H1 (cell line): ENCODE measurements around the gene SMIM28. TPM values are rescaled to one million over a fixed set of nuclear protein-coding genes. Genes with fewer than 3 reads are reported as not detected.

ENCODE experiments used
- CTCF ChIA-PET: fragments of 300-600 bp; sonication (Branson Sonifier 250); formaldehyde crosslinking; loops from one replicate; lab custom pipeline; 2021; ENCODE audit not compliant: partially characterized antibody; lab: Charles Lee
- POLR2A ChIA-PET: fragments of 300-600 bp; sonication (Branson Sonifier 250); formaldehyde crosslinking; loops from one replicate; lab custom pipeline; 2021; ENCODE audit warnings: inconsistent platforms; ENCODE audit not compliant: partially characterized antibody; lab: Charles Lee
- DNase-seq, 2 experiments: peaks; one replicate each; pipeline versions ENCODE4 v3.0.0 to v3.0.0-alpha.2; 2010 to 2022; ENCODE audit warnings: low spot score in 2 of 2, low read depth in 1 of 2, mixed read lengths in 1 of 2
- FAIRE-seq: peaks from 2 replicates; lab custom pipeline; 2011; peaks lifted over from hg19 to GRCh38; lab: Jason Lieb, UNC
- H2AFZ ChIP-seq: 2 replicates; pipeline ENCODE4 v1.8.1; 2012; ENCODE audit warnings: low read length, inconsistent platforms
- H2AK5ac ChIP-seq: 2 replicates; pipeline ENCODE4 v1.6.1; 2013; ENCODE audit warnings: low read depth, low read length
- H2BK120ac ChIP-seq: replicated peaks from 2 replicates; pipeline ENCODE3; 2013; ENCODE audit warnings: low read depth, low read length, inconsistent platforms
- H2BK12ac ChIP-seq: 2 replicates; pipeline ENCODE4 v1.6.1; 2013; ENCODE audit warnings: low read depth, low read length
- H2BK15ac ChIP-seq: 2 replicates; pipeline ENCODE4 v1.6.1; 2013; ENCODE audit warnings: low read length
- H2BK20ac ChIP-seq: 2 replicates; pipeline ENCODE4 v1.6.1; 2013; ENCODE audit warnings: low read length
- H2BK5ac ChIP-seq: 2 replicates; pipeline ENCODE4 v1.6.1; 2013; ENCODE audit warnings: low read depth, low read length
- H3K14ac ChIP-seq: 2 replicates; pipeline ENCODE4 v1.6.1; 2013; ENCODE audit warnings: inconsistent platforms; ENCODE audit not compliant: insufficient read length
- H3K18ac ChIP-seq: 2 replicates; pipeline ENCODE4 v1.6.1; 2013; ENCODE audit warnings: low read length; ENCODE audit errors: extremely low read depth
- H3K23ac ChIP-seq: 2 replicates; pipeline ENCODE4 v1.6.1; 2013; ENCODE audit warnings: inconsistent platforms; ENCODE audit not compliant: insufficient read length
- H3K23me2 ChIP-seq: 2 replicates; pipeline ENCODE4 v1.6.1; 2013; ENCODE audit warnings: low read depth, low read length
- H3K27ac ChIP-seq: 2 replicates; pipeline ENCODE4 v1.6.1; 2011; ENCODE audit warnings: low read depth, low read length, inconsistent platforms
- H3K27me3 ChIP-seq, 4 experiments: replicated peaks in 1 of 4; 1 replicate in 1 of 4; 2 replicates in 3 of 4; pipeline versions ENCODE4 v1.6.1 to v1.8.1; 2011 to 2013; ENCODE audit warnings: low read length in 3 of 4, mild to moderate bottlenecking in 3 of 4, inconsistent platforms in 2 of 4, mixed read lengths in 2 of 4, moderate library complexity in 1 of 4; ENCODE audit not compliant: control insufficient read depth in 3 of 4, insufficient read depth in 3 of 4; ENCODE audit errors: extremely low read depth in 1 of 4
- H3K36me3 ChIP-seq, 4 experiments: 2 replicates each; pipeline versions ENCODE4 v1.6.1 to v1.8.1; 2011 to 2013; ENCODE audit warnings: mild to moderate bottlenecking in 4 of 4, low read length in 3 of 4, moderate library complexity in 2 of 4, control low read depth in 1 of 4, inconsistent platforms in 1 of 4; ENCODE audit not compliant: insufficient read depth in 4 of 4, control insufficient read depth in 2 of 4
- H3K4ac ChIP-seq: replicated peaks from 2 replicates; pipeline ENCODE3; 2013; ENCODE audit warnings: low read length, low read depth, mixed read lengths, inconsistent platforms; ENCODE audit not compliant: insufficient read length
- H3K4me1 ChIP-seq, 4 experiments: replicated peaks in 1 of 4; 1 replicate in 1 of 4; 2 replicates in 3 of 4; pipeline versions ENCODE4 v1.6.1 to v1.8.1; 2011 to 2013; ENCODE audit warnings: low read length in 3 of 4, inconsistent platforms in 2 of 4, mixed read lengths in 1 of 4; ENCODE audit not compliant: insufficient read depth in 4 of 4, control insufficient read depth in 3 of 4
- H3K4me2 ChIP-seq, 2 experiments: 2 replicates each; pipeline versions ENCODE4 v1.6.1 to v1.8.1; 2011 to 2013; ENCODE audit warnings: low read depth in 2 of 2, low read length in 2 of 2, control low read depth in 1 of 2, inconsistent platforms in 1 of 2, mild to moderate bottlenecking in 1 of 2; ENCODE audit not compliant: insufficient read depth in 1 of 2
- H3K4me3 ChIP-seq, 4 experiments: fragments of 200-600, 300-600 bp in 1 of 4; sonication (generic), shearing (Covaris generic), sonication (Bioruptor Twin) in 1 of 4; 2 replicates each; pipeline versions ENCODE4 v1.5.1 to v1.8.1; 2011 to 2016; ENCODE audit warnings: low read length in 4 of 4, low read depth in 3 of 4, control low read depth in 2 of 4, inconsistent platforms in 2 of 4, mild to moderate bottlenecking in 2 of 4, mixed read lengths in 1 of 4, moderate library complexity in 1 of 4; ENCODE audit not compliant: insufficient read depth in 2 of 4; ENCODE audit errors: extremely low read depth in 1 of 4
- H3K56ac ChIP-seq: replicated peaks from 2 replicates; pipeline ENCODE3; 2013; ENCODE audit warnings: low read depth, mild to moderate bottlenecking, mixed read lengths, low read length, inconsistent platforms; ENCODE audit not compliant: insufficient read length
- H3K79me1 ChIP-seq: 2 replicates; pipeline ENCODE4 v1.6.1; 2013; ENCODE audit warnings: low read depth, low read length, control low read depth
- H3K79me2 ChIP-seq, 2 experiments: 2 replicates each; pipeline versions ENCODE4 v1.6.1 to v1.8.1; 2012 to 2013; ENCODE audit warnings: low read length in 2 of 2, mild to moderate bottlenecking in 2 of 2, inconsistent platforms in 1 of 2; ENCODE audit not compliant: insufficient read depth in 2 of 2, control insufficient read depth in 1 of 2
- H3K9ac ChIP-seq, 4 experiments: replicated peaks in 1 of 4; 1 replicate in 1 of 4; 2 replicates in 3 of 4; pipeline versions ENCODE4 v1.6.1 to v1.8.1; 2011 to 2013; ENCODE audit warnings: low read depth in 3 of 4, low read length in 3 of 4, control low read depth in 2 of 4, mild to moderate bottlenecking in 2 of 4, moderate library complexity in 2 of 4, inconsistent platforms in 1 of 4; ENCODE audit errors: extremely low read depth in 1 of 4
- H3K9me3 ChIP-seq, 2 experiments: 2 replicates each; pipeline versions ENCODE4 v1.6.1 to v1.8.1; 2012 to 2013; ENCODE audit warnings: mild to moderate bottlenecking in 2 of 2, moderate library complexity in 2 of 2, control low read depth in 1 of 2, inconsistent platforms in 1 of 2, low read depth in 1 of 2, low read length in 1 of 2, mixed read lengths in 1 of 2; ENCODE audit not compliant: insufficient read depth in 2 of 2
- H4K20me1 ChIP-seq, 2 experiments: replicated peaks in 1 of 2; 2 replicates each; pipeline versions ENCODE3 to v1.8.1; 2011 to 2013; ENCODE audit warnings: inconsistent platforms in 2 of 2, low read length in 2 of 2, mild to moderate bottlenecking in 1 of 2; ENCODE audit not compliant: insufficient read depth in 2 of 2, control insufficient read depth in 1 of 2
- H4K5ac ChIP-seq: 2 replicates; pipeline ENCODE4 v1.6.1; 2013; ENCODE audit warnings: low read length, low read depth, mixed read lengths, inconsistent platforms; ENCODE audit not compliant: insufficient read length
- H4K8ac ChIP-seq: 2 replicates; pipeline ENCODE4 v1.8.0; 2013; ENCODE audit warnings: mild to moderate bottlenecking, moderate library complexity, low read length, inconsistent platforms; ENCODE audit not compliant: insufficient read depth; ENCODE audit errors: extremely low read depth
- H4K91ac ChIP-seq: replicated peaks from 2 replicates; pipeline ENCODE3; 2013; ENCODE audit warnings: low read length, mixed read lengths, inconsistent platforms; ENCODE audit not compliant: insufficient read length
- POLR2AphosphoS5 ChIP-seq: IDR thresholded peaks from 2 replicates; pipeline ENCODE4 v1.6.1; 2011; ENCODE audit warnings: low read depth, low read length
- SRF ChIP-seq: IDR thresholded peaks from 2 replicates; pipeline ENCODE4 v1.6.1; 2011; ENCODE audit warnings: mild to moderate bottlenecking, low read depth, low read length, moderate library complexity
- WGBS, 2 experiments: shearing (Covaris generic) in 1 of 2; methylation state at CpG; one replicate each; pipeline versions ENCODE4 v1.1.6 to v1.1.7; 2013 to 2015; ENCODE audit warnings: low lambda C conversion rate in 2 of 2, mixed read lengths in 2 of 2, inconsistent platforms in 1 of 2, low coverage in 1 of 2, missing lambda C conversion rate in 1 of 2; ENCODE audit not compliant: insufficient replicate concordance in 2 of 2, insufficient coverage in 1 of 2, insufficient read length in 1 of 2; ENCODE audit errors: extremely low coverage in 1 of 2, missing lambda C conversion rate in 1 of 2; 5-methylcytosine and 5-hydroxymethylcytosine counted together
- polyA plus RNA-seq, 7 experiments: library from polyadenylated mRNA; depleted of rRNA in 3 of 7; stranded (reverse) in 5 of 7; unstranded in 2 of 7; fragments of >200 nt in 5 of 7; fragments of 200-250 nt in 2 of 7; gene quantifications; 1 replicate in 5 of 7; 2 replicates in 1 of 7; 4 replicates in 1 of 7; pipeline versions ENCODE4 v1.2.1 to v1.2.3, GENCODE V29; 2011 to 2013; ENCODE audit warnings: missing spikeins in 2 of 7, mixed read lengths in 2 of 7
- total RNA-seq: library from RNA; stranded (reverse); fragmentation: NEBNext Ultra II Directional; extraction: Animal tissue kit (Norgen Biotek cat#: 25700); gene quantifications from 2 replicates; pipeline ENCODE4 v1.2.1, GENCODE V29; 2021

SMIM28 gene
- total and polyA plus RNA-seq, 2 of the 8 experiments (the other 6 are each of a cell fraction or from before 2014, with no cell fraction given) = not detected

- no peaks in the 10 kb centered on the region for H3K9me3 ChIP-seq
- no peak overlapping the region for H4K5ac ChIP-seq
- no peak overlapping the region for H2BK5ac ChIP-seq
- H2BK120ac ChIP-seq = no peak overlapping the region
- H2AFZ ChIP-seq = no peak overlapping the region
- H4K91ac ChIP-seq = no peak overlapping the region
- H4K20me1 ChIP-seq = peaks cover 2 to 3% of the 10 kb centered on the region in 2 experiments
- H2BK12ac ChIP-seq = no peak overlapping the region
- H3K9ac ChIP-seq = no peak overlapping the region
- H2BK20ac ChIP-seq = no peak overlapping the region
- ChIA-PET POLR2A (no interaction called here), CTCF (interaction anchor here (1.3 to 11.4 kb wide), 5 partner anchors 9 to 139 kb away, joined by 3 to 192 read pairs (median 31); no protein-coding TSS in a partner anchor)
- H4K8ac ChIP-seq = peak overlapping the region; percentile 18; the same call in 1 of the 2 replicates
- FAIRE-seq = no peak
- H2BK15ac ChIP-seq = no peak overlapping the region
- no peaks in the 10 kb centered on the region for H3K27me3 ChIP-seq
- H3K79me2 ChIP-seq = no peaks in the 10 kb centered on the region
- H3K14ac ChIP-seq = no peak overlapping the region
- peaks cover 0 to 13% (median 1%) of the 10 kb centered on the region in 4 experiments; a peak in 4 of 8 replicates for H3K36me3 ChIP-seq
- H3K4me3 ChIP-seq = no peak overlapping the region
- no peak overlapping the region for H3K4me2 ChIP-seq
- H2AK5ac ChIP-seq = no peak overlapping the region
- H3K27ac ChIP-seq = no peak overlapping the region
- no peak overlapping the region for H3K18ac ChIP-seq
- H3K56ac ChIP-seq = no peak overlapping the region
- no peaks in the 10 kb centered on the region for H3K79me1 ChIP-seq
- no peak for DNase-seq
- no peak overlapping the region for H3K4ac ChIP-seq
- no peaks in the 10 kb centered on the region for H3K23me2 ChIP-seq
- no peak overlapping the region for H3K23ac ChIP-seq
- no peaks in the 10 kb centered on the region; a peak in 2 of 7 replicates for H3K4me1 ChIP-seq
- WGBS, 2 experiments = 88% methylated on average over 11 of the region's 11 CpGs; no CpG with 5 or more reads in 1 of the 2 experiments
- TF ChIP-seq POLR2AphosphoS5 (no peak), SRF (no peak)
These were observed 54.3 kb downstream of the SMIM28 start for GRCh38 chr6:138432063-138432356.
